ENCODE measurements around the gene ANKRD45.

ANKRD45 gene

DNA sequence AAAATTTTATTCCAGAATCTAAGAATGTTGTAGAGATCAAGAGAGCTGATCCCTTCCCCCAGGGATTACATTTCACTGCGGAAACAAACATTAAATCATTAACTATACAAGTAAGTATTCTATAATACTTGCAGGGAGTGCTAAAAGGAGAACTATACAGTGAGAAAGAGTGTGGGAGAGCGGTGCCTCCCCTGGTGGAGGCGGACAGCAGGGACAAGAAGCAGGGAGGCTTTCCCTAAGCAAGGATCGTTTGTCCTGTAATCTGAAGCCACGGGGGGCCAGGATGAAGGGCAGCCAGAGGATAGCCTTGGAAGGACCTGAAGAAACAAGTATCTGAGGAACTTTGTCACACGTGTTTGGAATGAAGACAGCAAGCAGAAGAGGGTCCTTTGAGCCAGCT lies 106.8 kb downstream of the ANKRD45 start:
- no peak overlapping the region for H3K9ac ChIP-seq (ENCODE audit: low read depth, low read length)
- no peaks in the 10 kb centered on the region for H3K27me3 ChIP-seq (ENCODE audit: insufficient read depth, low read length)
- no peaks in the 10 kb centered on the region for H3K36me3 ChIP-seq (ENCODE audit: insufficient read depth, low read depth, low read length)
- no peaks in the 10 kb centered on the region for H3K4me1 ChIP-seq (ENCODE audit: insufficient read depth, low read length)
- no peak overlapping the region for H3K27ac ChIP-seq (ENCODE audit: low read length)
- H3K4me3 ChIP-seq (ENCODE audit: low read length): no peak overlapping the region
- H3K9me3 ChIP-seq (ENCODE audit: insufficient read depth, low read depth, low read length): no peaks in the 10 kb centered on the region

DNA sequence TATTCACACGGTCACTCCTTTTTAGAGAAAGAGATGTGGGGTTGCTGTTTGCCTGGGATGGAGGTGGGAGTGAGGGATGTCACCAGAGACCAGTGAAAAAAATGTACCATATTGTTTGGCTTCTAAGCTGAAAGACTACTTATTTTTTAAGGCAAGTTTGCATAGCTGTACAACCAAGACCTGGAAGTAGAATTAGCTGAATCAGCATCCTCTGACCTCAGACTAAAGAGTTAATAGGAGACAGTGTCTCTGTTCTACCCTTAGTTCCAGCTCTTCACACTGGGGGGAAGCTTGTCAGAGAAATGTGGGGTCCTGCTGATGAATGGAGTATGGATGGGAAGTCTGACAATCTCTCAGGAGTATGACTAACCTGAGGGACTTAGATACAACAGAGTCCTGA lies 108.4 kb downstream of the ANKRD45 start:
- H3K27ac ChIP-seq (ENCODE audit: low read length): no peak overlapping the region
- H3K27me3 ChIP-seq (ENCODE audit: insufficient read depth, low read length): no peaks in the 10 kb centered on the region
- no peaks in the 10 kb centered on the region for H3K9me3 ChIP-seq (ENCODE audit: insufficient read depth, low read depth, low read length)
- no peaks in the 10 kb centered on the region for H3K4me1 ChIP-seq (ENCODE audit: insufficient read depth, low read length)
- no peaks in the 10 kb centered on the region for H3K36me3 ChIP-seq (ENCODE audit: insufficient read depth, low read depth, low read length)
- H3K9ac ChIP-seq (ENCODE audit: low read depth, low read length): no peak overlapping the region
- H3K4me3 ChIP-seq (ENCODE audit: low read length): no peak overlapping the region

DNA sequence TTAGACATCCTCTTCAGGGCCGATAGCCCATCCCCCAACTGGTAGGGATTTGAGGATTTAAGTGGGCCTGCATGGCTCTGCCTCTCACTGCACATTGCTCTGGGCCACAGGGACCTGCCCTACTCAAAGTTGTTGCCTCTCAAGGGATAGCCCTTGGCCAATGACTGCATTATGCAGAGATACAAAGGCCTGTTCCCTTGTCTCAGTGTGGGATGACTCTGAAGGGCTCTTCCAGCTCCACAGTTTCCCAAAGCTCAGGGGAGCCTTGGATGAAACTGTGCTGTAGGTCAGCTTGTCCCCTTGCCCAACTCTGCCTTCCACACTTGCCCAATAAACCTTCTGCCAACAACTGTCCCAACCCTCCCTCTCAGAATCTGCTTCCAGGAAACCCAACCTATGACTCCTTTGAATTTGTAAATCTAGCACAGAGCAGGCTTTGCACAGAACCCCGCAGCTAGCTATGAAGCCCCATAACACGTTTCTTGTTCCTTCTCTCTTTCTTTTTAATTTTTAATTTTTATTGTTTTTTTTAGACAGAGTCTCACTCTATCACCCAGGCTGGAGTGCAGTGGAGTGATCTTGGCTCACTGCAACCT lies 109.3 kb downstream of the ANKRD45 start:
- Histone ChIP-seq H3K9me3 (ENCODE audit: insufficient read depth, low read depth, low read length) (no peaks in the 10 kb centered on the region), H3K4me1 (ENCODE audit: insufficient read depth, low read length) (no peaks in the 10 kb centered on the region), H3K27me3 (ENCODE audit: insufficient read depth, low read length) (no peaks in the 10 kb centered on the region)

More for the DNA sequence above, 109.3 kb downstream of the ANKRD45 start:
- Histone ChIP-seq H3K36me3 (ENCODE audit: insufficient read depth, low read depth, low read length) (no peaks in the 10 kb centered on the region), H3K27ac (ENCODE audit: low read length) (no peak overlapping the region), H3K4me3 (ENCODE audit: low read length) (no peak overlapping the region), H3K9ac (ENCODE audit: low read depth, low read length) (no peak overlapping the region)

All from iPS-20b (cell line).